Effector memory CD8-positive, alpha-beta T cell (primary cell): ENCODE results near the gene YRDC.

Experiments used
- ATAC-seq: fragments of 150-1000 bp; cut with Tn5 transposase; replicated peaks from 2 replicates; pipeline ENCODE4 v1.10.0; 2021; ENCODE audit warnings: mild to moderate bottlenecking, moderate library complexity
- DNase-seq, 3 experiments: peaks; one replicate each; pipeline ENCODE4 v3.0.0; 2021
- H3K27ac Mint-ChIP-seq, 2 donors: one replicate each; pipeline ENCODE4 v1.8.0; 2022; ENCODE audit warnings: mild to moderate bottlenecking in 2 of 2, mixed read lengths in 2 of 2, moderate library complexity in 2 of 2
- H3K27me3 Mint-ChIP-seq, 2 donors: one replicate each; pipeline ENCODE4 v1.8.0; 2022; ENCODE audit warnings: mixed read lengths in 2 of 2
- H3K36me3 Mint-ChIP-seq: one replicate; pipeline ENCODE4 v1.8.0; 2022; ENCODE audit warnings: mild to moderate bottlenecking, moderate library complexity, mixed read lengths; ENCODE audit not compliant: insufficient read depth
- H3K4me1 Mint-ChIP-seq, 2 donors: one replicate each; pipeline ENCODE4 v1.8.0; 2022; ENCODE audit warnings: low read depth in 2 of 2, mixed read lengths in 2 of 2
- H3K4me3 Mint-ChIP-seq, 2 donors: one replicate each; pipeline ENCODE4 v1.8.0; 2022; ENCODE audit warnings: mild to moderate bottlenecking in 2 of 2, mixed read lengths in 2 of 2, moderate library complexity in 2 of 2
- H3K9me3 Mint-ChIP-seq, 2 donors: one replicate each; pipeline ENCODE4 v1.8.0; 2022; ENCODE audit warnings: mixed read lengths in 2 of 2
- total RNA-seq, 9 experiments: gene quantifications; one replicate each; lab custom pipeline; 2026; lab: John Stamatoyannopoulos, UW

Gene YRDC, protein sequence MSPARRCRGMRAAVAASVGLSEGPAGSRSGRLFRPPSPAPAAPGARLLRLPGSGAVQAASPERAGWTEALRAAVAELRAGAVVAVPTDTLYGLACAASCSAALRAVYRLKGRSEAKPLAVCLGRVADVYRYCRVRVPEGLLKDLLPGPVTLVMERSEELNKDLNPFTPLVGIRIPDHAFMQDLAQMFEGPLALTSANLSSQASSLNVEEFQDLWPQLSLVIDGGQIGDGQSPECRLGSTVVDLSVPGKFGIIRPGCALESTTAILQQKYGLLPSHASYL
- 18.4 to 128 (median 29.5) reads per million in 9 experiments for total RNA-seq

DNA sequence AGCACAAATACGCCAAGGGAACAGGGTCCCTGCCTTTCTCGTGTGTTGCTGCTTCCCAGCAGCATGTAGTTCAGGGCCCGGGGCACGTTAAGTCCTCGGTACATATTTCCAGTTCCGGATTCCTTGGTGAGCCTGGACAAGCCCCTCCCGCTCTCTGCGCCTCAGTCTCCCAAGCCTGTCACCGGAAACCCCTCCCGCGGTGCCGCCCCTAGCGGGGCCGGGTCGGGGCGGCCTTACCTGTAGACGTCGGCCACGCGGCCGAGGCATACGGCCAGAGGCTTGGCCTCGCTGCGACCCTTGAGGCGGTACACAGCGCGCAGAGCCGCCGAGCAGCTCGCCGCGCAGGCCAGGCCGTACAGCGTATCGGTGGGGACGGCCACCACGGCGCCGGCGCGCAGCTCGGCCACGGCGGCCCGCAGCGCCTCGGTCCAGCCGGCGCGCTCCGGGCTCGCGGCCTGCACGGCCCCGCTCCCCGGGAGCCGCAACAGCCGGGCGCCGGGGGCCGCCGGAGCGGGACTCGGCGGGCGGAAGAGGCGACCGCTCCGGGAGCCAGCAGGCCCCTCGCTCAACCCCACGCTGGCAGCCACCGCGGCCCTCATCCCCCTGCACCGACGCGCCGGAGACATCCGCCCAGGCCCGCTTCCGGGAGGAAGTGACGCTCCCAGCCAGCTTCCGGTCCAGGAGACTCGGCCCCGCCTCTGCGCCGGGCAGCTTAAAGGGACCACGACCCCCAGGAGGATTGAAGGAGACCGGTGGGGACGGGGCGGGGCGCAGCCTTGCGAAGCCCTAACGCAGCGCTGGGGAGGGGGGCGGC lies at the start of gene YRDC, which contains the start of gene C1orf122:
Gene YRDC (minus strand): TSS at position 654 of the 814 bp plus-strand sequence. CDS start 28 bp downstream, at position 626.
Gene C1orf122 (plus strand): TSS at position 236 of the 814 bp plus-strand sequence. CDS start 615 bp downstream, outside the sequence.
- DNase-seq, result peak; percentile 87 to 91 (median 88)
- Mint-ChIP-seq H3K4me1 (peaks cover 27 to 40% of the 10 kb centered on the region in 2 donors), H3K4me3 (peak within 1 kb of the TSS; percentile 95 to 96), H3K36me3 (peaks cover 51% of the 10 kb centered on the region), H3K27ac (peak within 1 kb of the TSS; percentile 98 to 99), H3K27me3 (no peaks in the 10 kb centered on the region), H3K9me3 (no peaks in the 10 kb centered on the region)
- peak; percentile 93 for ATAC-seq

- H3K27me3 Mint-ChIP-seq, result no peaks in the 10 kb centered on the region
- peaks cover 21 to 33% of the 10 kb centered on the region in 2 donors for H3K4me1 Mint-ChIP-seq
- H3K4me3 Mint-ChIP-seq, result no peak overlapping the region
- peaks cover 37% of the 10 kb centered on the region for H3K36me3 Mint-ChIP-seq
- peak overlapping the region; percentile 23 to 57 for H3K27ac Mint-ChIP-seq
- ATAC-seq (no peak), DNase-seq (no peak)
- no peaks in the 10 kb centered on the region for H3K9me3 Mint-ChIP-seq
Measured at GRCh38 chr1:37854406-37854805, 46.4 kb upstream of the YRDC start.

GRCh38 chr1:37853157-37853556 lies 45.1 kb upstream of the YRDC start:
- H3K9me3 Mint-ChIP-seq, result no peaks in the 10 kb centered on the region
- no peaks in the 10 kb centered on the region for H3K27me3 Mint-ChIP-seq
- no peak for DNase-seq
- no peak for ATAC-seq
- H3K36me3 Mint-ChIP-seq, result peaks cover 35% of the 10 kb centered on the region
- no peak overlapping the region for H3K4me3 Mint-ChIP-seq
- peak overlapping the region in 1 of 2 donors; percentile 29 for H3K27ac Mint-ChIP-seq
- H3K4me1 Mint-ChIP-seq, result peaks cover 17 to 35% of the 10 kb centered on the region in 2 donors

GRCh38 chr1:37851782-37852210 lies 43.8 kb upstream of the YRDC start:
- no peak overlapping the region for H3K4me3 Mint-ChIP-seq
- ATAC-seq (peak; percentile 21), DNase-seq (no peak)
- H3K9me3 Mint-ChIP-seq, result no peaks in the 10 kb centered on the region
- H3K27me3 Mint-ChIP-seq, result no peaks in the 10 kb centered on the region
- no peak overlapping the region for H3K27ac Mint-ChIP-seq
- peaks cover 27% of the 10 kb centered on the region for H3K36me3 Mint-ChIP-seq
- H3K4me1 Mint-ChIP-seq, result peaks cover 19 to 36% of the 10 kb centered on the region in 2 donors

DNA sequence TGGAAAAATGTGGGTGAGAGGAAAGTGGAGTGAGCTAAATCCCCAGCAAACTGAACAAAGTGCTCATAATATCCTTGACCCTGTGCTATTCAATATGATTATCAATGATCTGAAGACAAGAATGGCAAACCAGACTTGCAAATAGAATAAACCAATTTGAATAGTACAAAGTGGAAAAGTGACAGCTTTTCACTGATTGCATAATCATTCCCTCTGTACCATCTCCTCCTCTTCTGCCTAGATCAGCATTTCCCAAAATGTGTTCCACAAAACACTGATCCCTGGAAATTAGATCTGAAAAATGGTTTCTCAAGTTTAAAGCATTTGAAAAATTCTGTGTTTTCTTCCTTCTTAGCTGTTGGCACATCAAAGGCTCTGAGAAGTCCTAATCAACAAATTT lies 43.3 kb upstream of the YRDC start:
- peaks cover 23 to 41% of the 10 kb centered on the region in 2 donors for H3K4me1 Mint-ChIP-seq
- ATAC-seq, result no peak
- no peaks in the 10 kb centered on the region for H3K9me3 Mint-ChIP-seq
- H3K36me3 Mint-ChIP-seq, result peaks cover 22% of the 10 kb centered on the region
- H3K27me3 Mint-ChIP-seq, result no peaks in the 10 kb centered on the region
- H3K4me3 Mint-ChIP-seq, result no peak overlapping the region
- DNase-seq, result no peak
- no peak overlapping the region for H3K27ac Mint-ChIP-seq

- H3K4me3 Mint-ChIP-seq, result no peak overlapping the region
- DNase-seq (no peak), ATAC-seq (no peak)
- H3K27me3 Mint-ChIP-seq, result no peaks in the 10 kb centered on the region
- H3K9me3 Mint-ChIP-seq, result no peaks in the 10 kb centered on the region
- peaks cover 18% of the 10 kb centered on the region for H3K36me3 Mint-ChIP-seq
- no peak overlapping the region for H3K27ac Mint-ChIP-seq
- peaks cover 23 to 46% of the 10 kb centered on the region in 2 donors for H3K4me1 Mint-ChIP-seq
Measured at GRCh38 chr1:37850352-37850955, 42.4 kb upstream of the YRDC start.

DNA sequence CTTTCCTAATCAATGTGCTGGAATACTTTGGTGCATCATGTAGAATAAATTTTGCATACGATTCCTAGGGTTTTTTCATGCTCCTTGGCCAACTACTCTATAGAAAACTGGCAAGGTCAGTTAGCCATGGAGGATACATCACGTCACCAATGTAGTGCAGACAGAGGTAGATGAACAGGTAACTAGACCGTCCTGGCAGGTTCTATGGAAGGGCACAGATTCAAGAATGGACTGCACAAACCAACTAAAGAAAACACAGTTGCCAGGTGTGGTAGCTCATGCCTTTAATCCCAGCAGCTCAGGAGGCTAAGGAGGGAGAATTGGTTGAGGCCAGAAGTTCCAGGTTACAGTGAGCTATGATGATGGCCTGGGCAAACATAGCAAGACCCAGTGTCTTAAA lies 41.5 kb upstream of the YRDC start:
- no peaks in the 10 kb centered on the region for H3K27me3 Mint-ChIP-seq
- peaks cover 14% of the 10 kb centered on the region for H3K36me3 Mint-ChIP-seq
- H3K4me1 Mint-ChIP-seq, result peaks cover 19 to 47% of the 10 kb centered on the region in 2 donors
- no peaks in the 10 kb centered on the region for H3K9me3 Mint-ChIP-seq
- no peak for ATAC-seq
- no peak overlapping the region for H3K4me3 Mint-ChIP-seq
- no peak for DNase-seq
- H3K27ac Mint-ChIP-seq, result no peak overlapping the region

DNA sequence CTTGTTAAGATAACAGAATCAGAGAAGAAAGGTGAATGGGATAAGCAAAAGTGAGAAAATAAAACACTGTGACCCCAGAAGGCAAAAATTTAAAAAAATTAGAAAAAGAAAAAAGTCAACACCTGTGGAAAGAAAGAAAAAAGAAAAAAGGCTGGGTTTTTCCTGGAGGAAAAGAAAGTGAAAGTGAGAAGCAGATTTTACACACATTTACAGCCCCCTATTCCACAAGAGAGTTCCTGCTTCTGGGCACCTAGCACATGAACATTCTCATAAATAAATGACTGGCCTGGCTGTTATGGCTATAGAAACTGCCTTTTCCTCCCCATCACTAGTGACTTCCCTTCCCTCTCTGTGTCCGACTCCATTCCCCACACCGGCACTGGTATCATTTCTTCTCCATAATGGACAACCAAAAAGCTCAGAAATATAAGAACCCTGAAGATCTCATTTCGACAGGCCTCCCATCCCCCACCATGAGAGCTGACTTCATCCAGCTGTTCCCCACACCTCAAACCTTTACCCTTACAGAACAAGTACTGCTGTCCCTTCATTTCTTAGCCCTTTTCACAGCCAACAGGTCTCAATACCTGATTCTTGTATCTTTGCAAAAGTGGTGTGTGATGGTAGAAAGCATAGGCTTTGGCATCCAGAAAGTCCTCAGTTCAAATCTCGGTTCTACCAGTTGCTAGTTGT lies 38.8 kb upstream of the YRDC start:
- Mint-ChIP-seq H3K27ac (peak overlapping the region; percentile 46 to 83), H3K27me3 (no peaks in the 10 kb centered on the region), H3K4me3 (peak overlapping the region in 1 of 2 donors; percentile 37), H3K36me3 (peaks cover 10% of the 10 kb centered on the region), H3K4me1 (peaks cover 12 to 49% of the 10 kb centered on the region in 2 donors), H3K9me3 (no peaks in the 10 kb centered on the region)
- no peak for ATAC-seq
- no peak for DNase-seq

- H3K4me1 Mint-ChIP-seq, result peaks cover 12 to 49% of the 10 kb centered on the region in 2 donors
- ATAC-seq (no peak), DNase-seq (no peak)
- peak overlapping the region in 1 of 2 donors; percentile 83 for H3K27ac Mint-ChIP-seq
- H3K9me3 Mint-ChIP-seq, result no peaks in the 10 kb centered on the region
- peaks cover 13% of the 10 kb centered on the region for H3K36me3 Mint-ChIP-seq
- H3K4me3 Mint-ChIP-seq, result no peak overlapping the region
- no peaks in the 10 kb centered on the region for H3K27me3 Mint-ChIP-seq
Measured at GRCh38 chr1:37845786-37846185, 37.8 kb upstream of the YRDC start.

DNA sequence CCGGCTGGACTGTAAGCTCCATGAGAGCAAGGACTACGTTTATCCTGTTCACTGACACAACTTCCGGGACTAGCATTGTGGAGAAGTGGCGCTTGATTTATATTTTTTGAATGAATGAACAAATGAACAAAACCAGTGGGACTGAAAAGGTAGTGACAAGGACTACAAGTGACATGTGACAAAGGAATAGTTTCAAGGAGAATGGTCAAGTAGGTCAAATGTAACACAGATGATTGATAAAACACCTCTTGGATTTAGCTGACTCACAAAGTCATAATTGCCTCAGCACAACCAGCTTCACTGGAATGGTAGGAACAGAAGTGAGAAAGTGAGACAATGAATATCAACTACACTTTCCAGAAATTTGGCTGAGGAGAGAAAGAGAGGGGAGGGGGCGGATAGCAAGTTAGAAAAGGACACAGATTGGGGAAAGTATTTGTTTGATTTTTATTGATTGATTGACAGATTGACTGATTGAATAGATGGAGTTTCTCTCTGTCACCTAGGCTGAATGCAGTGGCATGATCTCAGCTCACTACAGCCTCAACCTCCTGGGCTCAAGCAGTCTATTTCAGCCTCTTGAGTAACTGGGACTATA lies 37.1 kb upstream of the YRDC start:
- Mint-ChIP-seq H3K27ac (peak overlapping the region; percentile 3 to 83), H3K36me3 (peaks cover 19% of the 10 kb centered on the region), H3K4me1 (peaks cover 12 to 49% of the 10 kb centered on the region in 2 donors), H3K27me3 (no peaks in the 10 kb centered on the region), H3K9me3 (no peaks in the 10 kb centered on the region), H3K4me3 (no peak overlapping the region)
- DNase-seq (no peak), ATAC-seq (no peak)

GRCh38 chr1:37844536-37844935 lies 36.5 kb upstream of the YRDC start:
- H3K27me3 Mint-ChIP-seq, result no peaks in the 10 kb centered on the region
- no peaks in the 10 kb centered on the region for H3K9me3 Mint-ChIP-seq
- DNase-seq (no peak), ATAC-seq (no peak)
- no peak overlapping the region for H3K4me3 Mint-ChIP-seq
- H3K36me3 Mint-ChIP-seq, result peaks cover 25% of the 10 kb centered on the region
- peaks cover 12 to 49% of the 10 kb centered on the region in 2 donors for H3K4me1 Mint-ChIP-seq
- H3K27ac Mint-ChIP-seq, result peak overlapping the region in 1 of 2 donors; percentile 3

- no peaks in the 10 kb centered on the region for H3K9me3 Mint-ChIP-seq
- H3K27me3 Mint-ChIP-seq, result no peaks in the 10 kb centered on the region
- DNase-seq (no peak), ATAC-seq (no peak)
- no peak overlapping the region for H3K4me3 Mint-ChIP-seq
- peaks cover 33% of the 10 kb centered on the region for H3K36me3 Mint-ChIP-seq
- H3K27ac Mint-ChIP-seq, result no peak overlapping the region
- H3K4me1 Mint-ChIP-seq, result peaks cover 8 to 38% of the 10 kb centered on the region in 2 donors
Measured at GRCh38 chr1:37841652-37842051, 33.6 kb upstream of the YRDC start.
